Measurements from ENCODE around the gene MAP3K7CL.

Gene MAP3K7CL

DNA sequence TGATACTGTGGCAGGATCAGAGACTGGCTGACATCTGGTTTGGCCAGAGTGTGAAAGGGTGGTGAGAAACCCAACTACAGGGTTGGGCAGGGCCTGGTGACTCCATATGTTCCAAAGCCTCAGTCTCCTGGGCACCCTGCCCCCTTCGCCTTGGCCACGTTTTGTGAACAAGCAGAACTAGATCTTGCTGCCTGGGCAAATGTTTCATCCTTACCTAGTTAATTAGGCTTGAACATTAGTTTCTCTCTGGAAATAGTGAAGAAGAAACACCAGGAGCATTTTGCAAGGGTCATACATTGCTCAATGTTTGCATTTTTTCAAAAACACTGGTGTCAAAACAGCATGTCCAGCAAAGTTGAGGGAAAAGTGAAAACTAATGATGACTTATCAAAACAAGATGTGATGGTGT lies 60.5 kb downstream of the MAP3K7CL start:
- Histone ChIP-seq H3K27me3 (ENCODE audit: control insufficient read depth, insufficient read depth, low read length) (no peaks in the 10 kb centered on the region), H3K9ac (ENCODE audit: low read length) (no peak overlapping the region), H3K4me3 (ENCODE audit: low read length) (no peak overlapping the region), H3K36me3 (ENCODE audit: control insufficient read depth, insufficient read depth, low read length) (no peaks in the 10 kb centered on the region), H3K4me1 (ENCODE audit: control insufficient read depth, insufficient read depth, low read length) (no peaks in the 10 kb centered on the region), H3K9me3 (ENCODE audit: control insufficient read depth, low read length) (no peaks in the 10 kb centered on the region)

DNA sequence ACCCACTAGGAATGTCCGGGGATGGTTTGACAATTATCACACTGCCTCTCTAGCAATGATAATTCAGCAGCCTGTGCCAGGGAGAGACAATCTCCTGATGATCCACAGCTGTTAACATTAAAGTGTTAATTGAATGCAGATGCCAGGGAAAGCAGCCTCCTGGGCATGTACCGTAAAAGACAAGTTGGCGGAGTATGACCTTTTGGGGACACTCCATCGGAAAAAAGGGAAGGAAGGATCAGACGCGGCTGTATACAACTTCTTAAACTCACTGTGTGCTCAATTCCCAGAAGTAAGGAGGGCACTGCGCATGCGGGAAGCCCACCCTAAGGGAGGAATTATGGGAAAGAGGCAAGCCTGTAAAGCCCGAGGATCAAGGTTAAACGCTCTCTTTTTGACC lies 62.6 kb downstream of the MAP3K7CL start:
- H3K4me1 ChIP-seq (ENCODE audit: control insufficient read depth, insufficient read depth, low read length): peaks cover 7% of the 10 kb centered on the region
- H3K9ac ChIP-seq (ENCODE audit: low read length): no peak overlapping the region
- H3K36me3 ChIP-seq (ENCODE audit: control insufficient read depth, insufficient read depth, low read length): no peaks in the 10 kb centered on the region
- no peaks in the 10 kb centered on the region for H3K9me3 ChIP-seq (ENCODE audit: control insufficient read depth, low read length)
- H3K4me3 ChIP-seq (ENCODE audit: low read length): no peak overlapping the region
- H3K27me3 ChIP-seq (ENCODE audit: control insufficient read depth, insufficient read depth, low read length): no peaks in the 10 kb centered on the region

DNA sequence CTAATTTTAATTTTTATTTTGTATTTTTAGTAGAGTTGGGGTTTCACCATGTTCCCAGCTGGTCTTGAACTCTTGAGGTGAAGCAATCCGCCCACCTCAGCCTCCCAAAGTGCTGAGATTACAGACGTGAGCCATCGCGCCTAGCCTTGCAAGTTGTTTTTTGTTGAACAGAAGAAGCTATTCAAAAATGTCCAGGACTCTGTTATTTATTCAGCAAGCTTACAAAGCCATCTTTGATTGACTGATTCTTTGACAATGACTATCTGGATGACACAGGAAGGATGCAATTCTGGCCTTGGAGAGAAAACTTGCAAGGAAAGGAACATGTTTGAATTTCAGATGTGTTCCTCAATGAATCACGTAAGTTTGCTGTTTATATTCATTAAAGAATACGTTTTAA lies 63.5 kb downstream of the MAP3K7CL start:
- H3K27me3 ChIP-seq (ENCODE audit: control insufficient read depth, insufficient read depth, low read length): no peaks in the 10 kb centered on the region
- H3K9me3 ChIP-seq (ENCODE audit: control insufficient read depth, low read length): no peaks in the 10 kb centered on the region
- peaks cover 7% of the 10 kb centered on the region for H3K4me1 ChIP-seq (ENCODE audit: control insufficient read depth, insufficient read depth, low read length)
- no peaks in the 10 kb centered on the region for H3K36me3 ChIP-seq (ENCODE audit: control insufficient read depth, insufficient read depth, low read length)
- no peak overlapping the region for H3K9ac ChIP-seq (ENCODE audit: low read length)
- H3K4me3 ChIP-seq (ENCODE audit: low read length): no peak overlapping the region

DNA sequence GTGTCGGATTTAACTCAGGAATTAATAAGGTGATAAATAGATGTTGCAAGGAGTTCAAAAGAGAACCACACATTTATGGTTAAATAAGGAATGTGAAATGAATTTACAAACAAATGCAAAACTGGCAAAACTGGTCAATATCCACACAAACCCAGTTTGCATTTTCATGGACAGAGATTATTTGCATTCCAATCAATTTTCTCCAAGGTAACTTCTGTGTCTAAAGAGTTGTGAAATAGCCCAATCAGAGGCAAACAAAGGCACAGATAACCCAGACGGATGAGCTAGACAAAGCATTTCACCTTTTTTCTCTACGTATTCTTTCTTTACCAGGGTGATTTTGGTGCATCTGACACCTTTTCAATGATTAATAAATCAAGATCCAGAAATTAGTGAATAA lies 63.9 kb downstream of the MAP3K7CL start:
- Histone ChIP-seq H3K36me3 (ENCODE audit: control insufficient read depth, insufficient read depth, low read length) (no peaks in the 10 kb centered on the region), H3K9me3 (ENCODE audit: control insufficient read depth, low read length) (no peaks in the 10 kb centered on the region), H3K4me1 (ENCODE audit: control insufficient read depth, insufficient read depth, low read length) (peaks cover 7% of the 10 kb centered on the region), H3K4me3 (ENCODE audit: low read length) (no peak overlapping the region), H3K27me3 (ENCODE audit: control insufficient read depth, insufficient read depth, low read length) (no peaks in the 10 kb centered on the region), H3K9ac (ENCODE audit: low read length) (no peak overlapping the region)

DNA sequence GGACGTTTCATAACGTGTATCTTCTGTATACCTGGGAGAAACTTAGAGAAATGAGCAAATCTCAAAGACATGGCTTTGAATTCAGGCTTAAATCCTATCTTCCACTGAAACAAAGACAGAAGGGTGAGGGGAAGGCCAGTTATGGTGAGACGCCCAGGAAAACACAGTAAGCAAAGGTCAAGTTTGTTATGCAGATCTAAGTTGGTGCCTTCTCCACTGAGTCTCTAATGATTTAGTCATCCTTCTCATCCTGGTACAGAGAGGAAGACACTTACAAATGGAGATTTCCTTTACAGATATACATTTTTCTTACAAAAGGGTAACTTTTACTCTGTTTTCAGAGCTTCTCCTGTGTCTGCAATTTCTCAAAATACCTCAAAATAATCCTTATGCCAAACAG lies 64.4 kb downstream of the MAP3K7CL start:
- Histone ChIP-seq H3K9me3 (ENCODE audit: control insufficient read depth, low read length) (no peaks in the 10 kb centered on the region), H3K4me1 (ENCODE audit: control insufficient read depth, insufficient read depth, low read length) (peaks cover 7% of the 10 kb centered on the region), H3K4me3 (ENCODE audit: low read length) (no peak overlapping the region), H3K36me3 (ENCODE audit: control insufficient read depth, insufficient read depth, low read length) (no peaks in the 10 kb centered on the region), H3K27me3 (ENCODE audit: control insufficient read depth, insufficient read depth, low read length) (no peaks in the 10 kb centered on the region), H3K9ac (ENCODE audit: low read length) (no peak overlapping the region)

DNA sequence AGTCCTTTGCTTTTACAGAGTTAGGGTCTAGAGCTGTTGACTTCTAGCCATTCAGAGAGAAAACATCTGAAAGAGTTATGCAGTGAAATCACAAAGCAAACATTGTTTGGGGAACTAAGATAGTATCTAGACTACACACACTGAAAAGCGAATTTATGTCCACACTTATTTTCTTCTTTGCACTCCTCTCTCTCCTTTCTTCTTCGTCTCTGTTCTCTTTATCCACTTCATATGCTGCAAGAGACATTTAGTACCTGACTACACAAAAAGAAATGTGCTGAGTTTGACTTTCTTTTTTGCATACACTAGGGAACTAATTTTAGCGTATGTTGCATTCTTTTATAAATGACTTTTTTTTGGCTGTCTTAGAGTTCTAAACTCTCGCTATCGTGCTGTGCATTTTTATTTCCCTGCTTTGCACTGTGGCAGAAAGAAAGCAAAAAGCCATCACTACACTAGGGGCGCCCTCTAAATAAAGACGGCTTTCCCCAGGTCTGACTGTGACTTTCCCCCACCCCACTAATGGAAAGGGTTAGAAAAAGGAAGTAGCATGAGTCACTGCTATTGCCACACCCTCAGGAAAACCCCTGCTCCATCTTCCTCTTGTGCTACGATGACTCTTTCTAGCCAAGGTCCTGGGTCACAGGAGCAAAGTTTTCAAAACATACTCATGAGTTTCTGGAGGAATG lies 65.7 kb downstream of the MAP3K7CL start:
- Histone ChIP-seq H3K9me3 (ENCODE audit: control insufficient read depth, low read length) (no peaks in the 10 kb centered on the region), H3K4me3 (ENCODE audit: low read length) (no peak overlapping the region), H3K4me1 (ENCODE audit: control insufficient read depth, insufficient read depth, low read length) (peaks cover 7% of the 10 kb centered on the region), H3K27me3 (ENCODE audit: control insufficient read depth, insufficient read depth, low read length) (no peaks in the 10 kb centered on the region), H3K36me3 (ENCODE audit: control insufficient read depth, insufficient read depth, low read length) (no peaks in the 10 kb centered on the region), H3K9ac (ENCODE audit: low read length) (no peak overlapping the region)

DNA sequence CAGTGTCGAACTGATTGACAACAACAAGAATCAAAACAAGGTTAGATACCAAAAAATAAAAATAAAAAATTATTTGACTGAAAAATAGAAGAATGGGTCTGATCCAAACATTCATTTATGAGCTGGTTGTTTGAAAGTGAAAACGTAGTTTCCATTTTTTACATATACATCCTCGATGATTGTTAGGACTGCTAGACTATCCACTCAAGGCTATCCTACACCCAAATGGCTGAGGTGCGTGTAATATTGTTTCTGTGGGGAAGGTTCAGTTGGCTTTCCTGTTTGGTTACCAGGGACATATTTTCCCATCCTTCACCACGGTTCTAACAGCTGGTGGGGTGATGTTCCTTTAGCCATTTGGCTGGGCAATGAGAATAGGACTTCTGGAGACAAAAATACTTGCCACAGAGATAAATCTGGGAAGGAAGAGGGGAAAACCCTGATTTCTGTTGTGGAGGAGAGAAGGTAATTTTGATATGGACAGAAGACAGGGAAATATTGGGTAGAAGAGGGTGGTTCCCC lies 66.3 kb downstream of the MAP3K7CL start:
- no peak overlapping the region for H3K4me3 ChIP-seq (ENCODE audit: low read length)
- no peaks in the 10 kb centered on the region for H3K9me3 ChIP-seq (ENCODE audit: control insufficient read depth, low read length)
- H3K27me3 ChIP-seq (ENCODE audit: control insufficient read depth, insufficient read depth, low read length): no peaks in the 10 kb centered on the region
- H3K9ac ChIP-seq (ENCODE audit: low read length): no peak overlapping the region
- H3K36me3 ChIP-seq (ENCODE audit: control insufficient read depth, insufficient read depth, low read length): no peaks in the 10 kb centered on the region
- peaks cover 7% of the 10 kb centered on the region for H3K4me1 ChIP-seq (ENCODE audit: control insufficient read depth, insufficient read depth, low read length)

DNA sequence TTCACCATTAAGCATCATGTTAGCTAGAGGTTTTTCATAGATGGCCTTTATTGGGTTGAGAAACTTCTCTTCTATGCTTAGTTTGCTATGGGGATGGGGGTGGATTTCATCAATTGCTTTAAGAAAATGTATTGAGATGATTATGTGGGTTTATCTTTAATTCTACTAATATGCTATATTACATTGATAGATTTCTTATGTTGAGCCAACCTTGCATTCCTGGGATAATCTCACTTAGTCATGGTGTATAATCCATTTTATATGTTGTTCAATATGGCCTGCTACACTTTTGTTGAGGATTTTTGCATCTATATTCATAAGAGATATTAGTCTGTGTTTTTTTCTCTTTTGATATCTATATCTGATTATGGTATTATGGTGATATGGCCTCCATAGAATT lies 70.7 kb downstream of the MAP3K7CL start:
- Histone ChIP-seq H3K4me3 (ENCODE audit: low read length) (no peak overlapping the region), H3K27me3 (ENCODE audit: control insufficient read depth, insufficient read depth, low read length) (no peaks in the 10 kb centered on the region), H3K4me1 (ENCODE audit: control insufficient read depth, insufficient read depth, low read length) (peaks cover 7% of the 10 kb centered on the region), H3K9ac (ENCODE audit: low read length) (no peak overlapping the region), H3K9me3 (ENCODE audit: control insufficient read depth, low read length) (no peaks in the 10 kb centered on the region), H3K36me3 (ENCODE audit: control insufficient read depth, insufficient read depth, low read length) (no peaks in the 10 kb centered on the region)

DNA sequence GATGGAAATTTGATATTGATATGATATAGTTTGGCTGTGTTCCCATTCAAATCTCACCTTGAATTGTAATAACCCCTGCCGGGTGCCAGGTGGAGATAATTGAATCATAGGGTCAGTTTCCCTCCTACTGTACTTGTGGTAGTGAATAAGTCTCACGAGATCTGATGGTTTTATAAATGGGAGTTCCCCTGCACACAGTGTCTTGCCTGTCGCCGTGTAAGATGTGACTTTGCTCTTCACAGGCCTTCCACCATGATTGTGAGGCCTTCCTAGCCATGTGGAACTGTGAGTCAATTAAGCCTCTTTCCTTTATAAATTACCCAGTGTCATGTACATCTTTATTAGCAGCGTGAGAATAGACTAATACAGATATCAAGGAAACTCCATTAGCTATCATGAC lies 74.6 kb downstream of the MAP3K7CL start:
- Histone ChIP-seq H3K4me3 (ENCODE audit: low read length) (no peak overlapping the region), H3K4me1 (ENCODE audit: control insufficient read depth, insufficient read depth, low read length) (no peaks in the 10 kb centered on the region), H3K36me3 (ENCODE audit: control insufficient read depth, insufficient read depth, low read length) (no peaks in the 10 kb centered on the region), H3K9me3 (ENCODE audit: control insufficient read depth, low read length) (no peaks in the 10 kb centered on the region), H3K27me3 (ENCODE audit: control insufficient read depth, insufficient read depth, low read length) (no peaks in the 10 kb centered on the region), H3K9ac (ENCODE audit: low read length) (no peak overlapping the region)

DNA sequence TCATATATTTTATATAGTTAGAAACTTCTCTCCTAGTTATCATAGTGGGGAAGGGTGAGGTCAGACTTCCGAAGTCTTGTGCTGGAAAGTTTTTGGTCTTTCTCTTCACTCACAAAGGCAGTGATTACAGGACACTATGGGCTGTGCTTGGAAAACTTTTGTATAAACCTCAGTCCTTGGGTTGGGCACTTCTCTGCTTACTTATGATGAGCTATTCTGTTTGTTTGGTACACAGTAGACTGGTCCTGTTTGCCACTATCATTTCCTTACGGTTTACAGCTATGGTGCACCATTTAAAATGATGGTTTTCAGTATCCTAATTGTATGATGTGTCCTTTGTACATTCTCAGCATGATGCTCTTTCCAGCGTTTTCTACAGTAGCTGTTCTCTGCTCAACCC lies 75.5 kb downstream of the MAP3K7CL start:
- no peaks in the 10 kb centered on the region for H3K27me3 ChIP-seq (ENCODE audit: control insufficient read depth, insufficient read depth, low read length)
- no peaks in the 10 kb centered on the region for H3K4me1 ChIP-seq (ENCODE audit: control insufficient read depth, insufficient read depth, low read length)
- no peak overlapping the region for H3K4me3 ChIP-seq (ENCODE audit: low read length)
- H3K9ac ChIP-seq (ENCODE audit: low read length): no peak overlapping the region
- H3K36me3 ChIP-seq (ENCODE audit: control insufficient read depth, insufficient read depth, low read length): no peaks in the 10 kb centered on the region
- no peaks in the 10 kb centered on the region for H3K9me3 ChIP-seq (ENCODE audit: control insufficient read depth, low read length)

DNA sequence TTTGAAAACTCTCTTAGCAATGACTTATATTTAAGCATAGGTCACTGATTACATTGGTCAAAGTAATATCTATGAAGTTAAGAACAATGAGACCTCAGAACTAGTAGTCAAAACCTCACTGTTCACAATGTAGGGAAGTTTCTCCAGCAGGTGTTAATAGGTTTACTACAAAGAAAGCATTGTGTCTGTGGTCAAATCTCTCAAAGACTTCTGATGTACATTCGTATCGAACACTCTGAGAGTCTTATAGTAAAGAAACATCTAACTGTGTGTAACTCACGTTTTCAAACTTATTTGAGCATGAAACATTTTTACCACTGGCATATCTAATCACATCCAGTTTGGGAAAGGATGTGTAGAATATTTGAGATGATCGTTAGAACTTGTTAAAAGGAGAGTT lies 76.0 kb downstream of the MAP3K7CL start:
- H3K9me3 ChIP-seq (ENCODE audit: control insufficient read depth, low read length): no peaks in the 10 kb centered on the region
- no peak overlapping the region for H3K9ac ChIP-seq (ENCODE audit: low read length)
- no peaks in the 10 kb centered on the region for H3K27me3 ChIP-seq (ENCODE audit: control insufficient read depth, insufficient read depth, low read length)
- no peaks in the 10 kb centered on the region for H3K4me1 ChIP-seq (ENCODE audit: control insufficient read depth, insufficient read depth, low read length)
- H3K4me3 ChIP-seq (ENCODE audit: low read length): no peak overlapping the region
- no peaks in the 10 kb centered on the region for H3K36me3 ChIP-seq (ENCODE audit: control insufficient read depth, insufficient read depth, low read length)

DNA sequence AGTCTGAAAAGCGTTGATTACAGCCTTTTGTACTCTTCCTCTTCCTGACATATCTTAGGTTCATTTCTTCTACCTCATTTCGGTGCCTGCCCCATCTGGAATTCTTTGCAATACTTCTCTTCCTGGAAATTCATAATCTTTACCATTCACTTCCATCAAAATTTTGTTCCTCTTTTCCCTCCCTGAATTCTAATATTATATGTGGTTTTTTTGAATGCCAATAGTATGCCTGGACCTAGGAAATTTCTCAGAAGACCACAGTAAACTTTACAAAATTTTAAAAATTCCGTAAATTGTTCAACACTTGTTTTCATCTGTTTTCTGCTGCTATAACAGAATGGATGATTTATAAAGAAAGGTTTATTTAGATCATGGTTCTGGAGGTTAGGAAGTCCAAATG lies 76.8 kb downstream of the MAP3K7CL start:
- H3K27me3 ChIP-seq (ENCODE audit: control insufficient read depth, insufficient read depth, low read length): no peaks in the 10 kb centered on the region
- H3K9me3 ChIP-seq (ENCODE audit: control insufficient read depth, low read length): no peaks in the 10 kb centered on the region
- no peak overlapping the region for H3K4me3 ChIP-seq (ENCODE audit: low read length)
- no peak overlapping the region for H3K9ac ChIP-seq (ENCODE audit: low read length)
- H3K36me3 ChIP-seq (ENCODE audit: control insufficient read depth, insufficient read depth, low read length): no peaks in the 10 kb centered on the region
- no peaks in the 10 kb centered on the region for H3K4me1 ChIP-seq (ENCODE audit: control insufficient read depth, insufficient read depth, low read length)
